Mucosa of descending colon (tissue), 3 donors: ENCODE measurements around the gene RAB40A. TPM values are rescaled to one million over a fixed set of nuclear protein-coding genes. Genes with fewer than 3 reads are reported as not detected.

Experiments
- ATAC-seq: fragments of 200-7000 bp; cut with Tn5 transposase; one replicate; pipeline ENCODE4 v1.9.1; 2020; ENCODE audit warnings: mild to moderate bottlenecking, moderate library complexity
- DNase-seq, 3 donors: peaks; one replicate each; pipeline ENCODE4 v3.0.0-alpha.2; 2020
- H3K36me3 ChIP-seq: fragments of 200-600 bp; one replicate; pipeline ENCODE4 v1.8.0; 2021; ENCODE audit warnings: low read depth, mild to moderate bottlenecking
- H3K4me1 ChIP-seq: fragments of 200-600 bp; one replicate; pipeline ENCODE4 v1.8.0; 2021; ENCODE audit warnings: low read depth, mild to moderate bottlenecking
- H3K4me3 ChIP-seq: fragments of 200-600 bp; one replicate; pipeline ENCODE4 v1.8.0; 2021; ENCODE audit warnings: mild to moderate bottlenecking
- H3K9me3 ChIP-seq: fragments of 200-600 bp; one replicate; pipeline ENCODE4 v1.8.0; 2021; ENCODE audit warnings: mild to moderate bottlenecking
- CTCF ChIP-seq: fragments of 200-600 bp; IDR thresholded peaks from one replicate; pipeline ENCODE4 v1.8.0; 2022; ENCODE audit warnings: antibody characterized with exemption, mild to moderate bottlenecking
- intact Hi-C, 2 donors: fragments of 100-400 bp; cut with DNase I in 1 of 2; cut with micrococcal nuclease in 1 of 2; formaldehyde crosslinking; loops; one replicate each; pipeline versions ENCODE4 v1.11.0 to v1.11.1; 2022; cut with DNase I, micrococcal nuclease
- long read RNA-seq, 2 donors: library from polyadenylated mRNA; unstranded; transcript quantifications; one replicate each; pipeline ENCODE4 v2.0.0, GENCODE V29; 2019 to 2021
- total RNA-seq, 3 donors: library from RNA; stranded (reverse); fragmentation: NEBNext Ultra II Directional in 2 of 3; extraction: Animal tissue kit (Norgen Biotek cat#: 25700) in 2 of 3; gene quantifications; one replicate each; pipeline versions ENCODE4 v1.2.1 to v1.2.4, GENCODE V29; 2021 to 2023
- donor health status: DM: no; HTN: no; CAD: no; lungs with moderate emphysema.
- donor health status: DM: no; HTN: no; CAD: no.
- donor health status: DM: no; HTN: yes; CAD: no.

RAB40A gene
- under 1 TPM in 2 of 3 donors, not detected in 1; 0.17 to 0.28 TPM for total RNA-seq
- long read RNA-seq, donor 1, result 0 reads
- long read RNA-seq, donor 2, result 0 reads

GRCh38 chrX:103519389-103519788 lies at the start of gene RAB40A:
Gene RAB40A, minus strand, starts transcription at chrX:103519489. Its CDS starts 18,733 bp downstream, at chrX:103500756.
- intact Hi-C loops, result no loop called here
- ATAC-seq (no peak), DNase-seq (no peak)
- H3K36me3 ChIP-seq, result no peaks in the 10 kb centered on the region
- H3K9me3 ChIP-seq, result no peaks in the 10 kb centered on the region
- H3K4me3 ChIP-seq, result no peak within 1 kb of the TSS
- TF ChIP-seq CTCF, result no peak
- no peaks in the 10 kb centered on the region for H3K4me1 ChIP-seq

- TF ChIP-seq CTCF, result no peak
- no peaks in the 10 kb centered on the region for H3K4me1 ChIP-seq
- no peak for DNase-seq
- intact Hi-C loops, result no loop called here
- H3K9me3 ChIP-seq, result no peaks in the 10 kb centered on the region
- peak; percentile 37 for ATAC-seq
- no peak overlapping the region for H3K4me3 ChIP-seq
- H3K36me3 ChIP-seq, result no peaks in the 10 kb centered on the region
These were observed 46.5 kb upstream of the RAB40A start for GRCh38 chrX:103565752-103566151.

GRCh38 chrX:103565197-103565596 lies 45.9 kb upstream of the RAB40A start:
- intact Hi-C loops, result no loop called here
- DNase-seq, result no peak

GRCh38 chrX:103562801-103563200 lies 43.5 kb upstream of the RAB40A start:
- no peaks in the 10 kb centered on the region for H3K36me3 ChIP-seq
- H3K4me3 ChIP-seq, result no peak overlapping the region
- no peak for TF ChIP-seq CTCF
- no peaks in the 10 kb centered on the region for H3K9me3 ChIP-seq
- no peak for ATAC-seq
- no peak for DNase-seq
- H3K4me1 ChIP-seq, result no peaks in the 10 kb centered on the region
- intact Hi-C loops, result no loop called here

More at GRCh38 chrX:103565197-103565596, 45.9 kb upstream of the RAB40A start:
- ATAC-seq, result no peak
- H3K36me3 ChIP-seq, result no peaks in the 10 kb centered on the region
- TF ChIP-seq CTCF, result no peak
- no peaks in the 10 kb centered on the region for H3K9me3 ChIP-seq
- no peak overlapping the region for H3K4me3 ChIP-seq
- no peaks in the 10 kb centered on the region for H3K4me1 ChIP-seq

- ATAC-seq, result no peak
These were observed 41.0 kb upstream of the RAB40A start for GRCh38 chrX:103560256-103560655.

More at GRCh38 chrX:103560256-103560655, 41.0 kb upstream of the RAB40A start:
- no peaks in the 10 kb centered on the region for H3K4me1 ChIP-seq
- TF ChIP-seq CTCF, result no peak
- no peaks in the 10 kb centered on the region for H3K9me3 ChIP-seq
- intact Hi-C loops, result no loop called here
- no peaks in the 10 kb centered on the region for H3K36me3 ChIP-seq
- H3K4me3 ChIP-seq, result no peak overlapping the region
- no peak for DNase-seq
